OCI-LY1 (cell line): ENCODE measurements around the gene STX8.

Experiments
- H2AFZ ChIP-seq: fragments of 200-600 bp; sonication (generic), shearing (Covaris generic); 2 replicates; pipeline ENCODE4 v1.6.0; 2014; ENCODE audit warnings: antibody characterized with exemption, mild to moderate bottlenecking, low read length
- H3F3A ChIP-seq: fragments of 200-600 bp; sonication (generic), shearing (Covaris generic); 2 replicates; pipeline ENCODE4 v1.6.0; 2014; ENCODE audit warnings: mild to moderate bottlenecking, antibody characterized with exemption, low read length, moderate library complexity; ENCODE audit not compliant: insufficient read depth
- H3K27ac ChIP-seq: fragments of 200-600 bp; sonication (generic); 2 replicates; pipeline ENCODE4 v1.5.1; 2014; ENCODE audit warnings: low read length, mixed run types, mild to moderate bottlenecking, low read depth; ENCODE audit not compliant: poor library complexity, severe bottlenecking
- H3K27me3 ChIP-seq: fragments of 200-600 bp; sonication (generic); 2 replicates; pipeline ENCODE4 v1.6.0; 2014; ENCODE audit warnings: antibody characterized with exemption, mild to moderate bottlenecking, low read length, moderate library complexity; ENCODE audit not compliant: insufficient read depth
- H3K36me3 ChIP-seq: fragments of 200-600 bp; sonication (generic); 2 replicates; pipeline ENCODE4 v1.6.1; 2014; ENCODE audit warnings: mild to moderate bottlenecking, antibody characterized with exemption, low read length, moderate library complexity, mixed read lengths; ENCODE audit not compliant: insufficient read depth
- H3K4me1 ChIP-seq: fragments of 200-600 bp; sonication (generic); 2 replicates; pipeline ENCODE4 v1.5.1; 2014; ENCODE audit warnings: mild to moderate bottlenecking, low read length, moderate library complexity; ENCODE audit not compliant: insufficient read depth, severe bottlenecking
- H3K4me2 ChIP-seq: fragments of 200-600 bp; sonication (generic), shearing (Covaris generic); 2 replicates; pipeline ENCODE4 v1.6.1; 2014; ENCODE audit warnings: low read length
- H3K4me3 ChIP-seq: fragments of 200-600 bp; sonication (generic); 2 replicates; pipeline ENCODE4 v1.5.1; 2014; ENCODE audit warnings: low read length, low read depth, mild to moderate bottlenecking, mixed read lengths; ENCODE audit not compliant: poor library complexity, severe bottlenecking
- H3K79me2 ChIP-seq: fragments of 200-600 bp; shearing (Covaris generic); 2 replicates; pipeline ENCODE4 v1.6.1; 2016; ENCODE audit warnings: mixed run types, low read length, mixed read lengths; ENCODE audit not compliant: insufficient read depth
- H3K9ac ChIP-seq: fragments of 200-600 bp; sonication (generic), shearing (Covaris generic); 2 replicates; pipeline ENCODE4 v1.6.1; 2014; ENCODE audit warnings: mild to moderate bottlenecking, low read length, mixed read lengths
- H3K9me2 ChIP-seq: fragments of 200-600 bp; sonication (generic), shearing (Covaris generic); 2 replicates; pipeline ENCODE4 v1.6.1; 2014; ENCODE audit warnings: low read depth, mild to moderate bottlenecking, low read length, mixed read lengths
- H3K9me3 ChIP-seq: fragments of 200-600 bp; shearing (Covaris generic); 2 replicates; pipeline ENCODE4 v1.6.1; 2014; ENCODE audit warnings: low read length, mixed read lengths
- H4K20me1 ChIP-seq: fragments of 200-600 bp; sonication (generic), shearing (Covaris generic); 2 replicates; pipeline ENCODE4 v1.6.0; 2016; ENCODE audit warnings: mild to moderate bottlenecking, low read length; ENCODE audit not compliant: insufficient read depth
- CTCF ChIP-seq: fragments of 200-600 bp; sonication (generic), shearing (Covaris generic); IDR thresholded peaks from 2 replicates; pipeline ENCODE4 v1.5.1; 2017; ENCODE audit warnings: mild to moderate bottlenecking, antibody characterized with exemption, low read length, moderate library complexity, mixed read lengths
- EZH2 ChIP-seq: fragments of 200-600 bp; sonication (generic), shearing (Covaris generic); IDR thresholded peaks from 2 replicates; pipeline ENCODE4 v1.8.0; 2017; ENCODE audit warnings: borderline replicate concordance, mixed run types, mild to moderate bottlenecking, antibody characterized with exemption, low read length, moderate library complexity, mixed read lengths

The STX8 gene

GRCh38 chr17:9577373-9577709 lies 1.7 kb upstream of the STX8 start:
- H3K79me2 ChIP-seq = no peaks in the 10 kb centered on the region
- H2AFZ ChIP-seq = no peak overlapping the region
- no peak overlapping the region for H3K27ac ChIP-seq
- peaks cover 22% of the 10 kb centered on the region for H3K4me1 ChIP-seq
- H4K20me1 ChIP-seq = no peaks in the 10 kb centered on the region
- H3K4me3 ChIP-seq = no peak overlapping the region
- H3K27me3 ChIP-seq = no peaks in the 10 kb centered on the region
- H3K4me2 ChIP-seq = no peak overlapping the region; the same call in 1 of the 2 replicates
- TF ChIP-seq CTCF = no peak
- no peak overlapping the region for H3K9ac ChIP-seq
- H3K9me3 ChIP-seq = no peaks in the 10 kb centered on the region
- no peaks in the 10 kb centered on the region for H3K36me3 ChIP-seq
- H3K9me2 ChIP-seq = no peaks in the 10 kb centered on the region
- peaks cover 4% of the 10 kb centered on the region; the same call in 1 of the 2 replicates for H3F3A ChIP-seq

- Histone ChIP-seq H3K9me2 (no peaks in the 10 kb centered on the region), H3K4me1 (peaks cover 22% of the 10 kb centered on the region), H3K36me3 (no peaks in the 10 kb centered on the region), H3K79me2 (no peaks in the 10 kb centered on the region), H3K9ac (peak within 1 kb of the TSS; percentile 93), H3K4me3 (peak within 1 kb of the TSS; percentile 94), H3F3A (peaks cover 4% of the 10 kb centered on the region; the same call in 1 of the 2 replicates), H3K4me2 (peak within 1 kb of the TSS; percentile 82), H3K27ac (no peak within 1 kb of the TSS), H3K27me3 (no peaks in the 10 kb centered on the region), H3K9me3 (no peaks in the 10 kb centered on the region), H4K20me1 (no peaks in the 10 kb centered on the region), H2AFZ (peak within 1 kb of the TSS; percentile 95)
- peak; percentile 82 for TF ChIP-seq CTCF
- TF ChIP-seq EZH2 = no peak
Observed at GRCh38 chr17:9576521-9577372, 1.1 kb upstream of the STX8 start, which contains the start of gene CFAP52. CFAP52 (plus strand) TSS chr17:9576642; CDS start chr17:9576696, 54 bp downstream.

GRCh38 chr17:9571201-9571600 lies 4.4 kb downstream of the STX8 start:
- peaks cover 18% of the 10 kb centered on the region for H3K4me1 ChIP-seq
- no peaks in the 10 kb centered on the region for H3K79me2 ChIP-seq
- H4K20me1 ChIP-seq = no peaks in the 10 kb centered on the region
- peaks cover 29% of the 10 kb centered on the region for H3K36me3 ChIP-seq
- no peaks in the 10 kb centered on the region for H3K27me3 ChIP-seq
- H3K4me2 ChIP-seq = no peak overlapping the region
- no peaks in the 10 kb centered on the region for H3K9me2 ChIP-seq
- TF ChIP-seq CTCF (no peak), EZH2 (no peak)
- H2AFZ ChIP-seq = no peak overlapping the region
- H3K27ac ChIP-seq = no peak overlapping the region
- no peak overlapping the region for H3K4me3 ChIP-seq
- no peak overlapping the region for H3K9ac ChIP-seq
- no peaks in the 10 kb centered on the region for H3F3A ChIP-seq
- no peaks in the 10 kb centered on the region for H3K9me3 ChIP-seq
